Activated CD8-positive, alpha-beta memory T cell treated with anti-CD3 and anti-CD28 coated beads, Interleukin-2, amount 50 U/mL, for 24 hours (primary cell): Measurements from ENCODE around the gene UNC45B.
"Not testable (repeated sequence)": the region's sequence is repeated elsewhere in the genome, so short reads cannot be mapped to it uniquely, and the experiment has no call there.

Experiments used
- DNase-seq: peaks from one replicate; pipeline ENCODE4 v3.0.0-alpha.2; 2020; ENCODE audit errors: extremely low read depth

The UNC45B gene

DNA sequence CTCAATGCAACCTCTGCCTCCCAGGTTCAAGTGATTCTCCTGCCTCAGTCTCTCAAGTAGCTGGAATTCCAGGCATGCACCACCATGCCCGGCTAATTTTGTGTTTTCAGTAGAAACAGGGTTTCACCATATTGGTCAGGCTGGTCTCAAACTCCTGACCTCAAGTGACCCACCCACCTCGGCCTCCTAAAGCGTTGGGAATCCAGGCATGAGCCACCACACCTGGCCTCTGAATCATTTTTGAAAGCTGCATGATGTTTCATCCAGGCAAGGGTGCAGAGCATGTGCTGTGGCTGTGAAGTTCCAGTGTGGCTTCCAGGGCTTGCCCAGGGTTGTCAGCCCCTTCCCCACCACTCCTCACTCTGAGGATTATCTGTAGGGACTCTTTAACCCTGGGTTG is 24.7 kb downstream of the UNC45B start:
- not testable (repeated sequence) for DNase-seq

DNA sequence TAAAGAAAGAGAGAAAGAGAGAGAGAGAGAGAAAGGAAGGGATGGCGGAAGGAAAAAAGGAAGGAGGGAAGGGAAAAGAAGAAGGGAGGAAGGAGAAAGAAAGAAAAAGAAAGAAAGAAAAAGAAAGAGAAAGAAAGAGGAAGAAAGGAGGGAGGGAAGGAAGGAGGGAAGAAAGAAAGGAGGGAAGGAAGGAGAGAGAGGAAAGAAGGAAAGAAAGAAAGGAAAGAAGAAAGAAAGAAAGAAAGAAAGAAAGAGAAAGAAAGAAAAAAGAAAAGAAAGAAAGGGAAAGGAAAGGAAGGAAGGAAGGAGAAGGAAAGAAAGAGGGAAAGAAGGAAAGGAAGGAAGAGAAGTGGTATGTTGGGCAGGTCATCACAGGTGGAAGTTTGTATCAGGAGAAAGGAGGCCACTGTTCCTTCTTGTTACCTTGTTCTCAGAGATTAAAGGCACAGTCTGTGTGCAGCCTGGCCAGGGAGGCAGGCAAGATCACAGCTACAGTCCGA is 27.3 kb downstream of the UNC45B start:
- no peak for DNase-seq

DNA sequence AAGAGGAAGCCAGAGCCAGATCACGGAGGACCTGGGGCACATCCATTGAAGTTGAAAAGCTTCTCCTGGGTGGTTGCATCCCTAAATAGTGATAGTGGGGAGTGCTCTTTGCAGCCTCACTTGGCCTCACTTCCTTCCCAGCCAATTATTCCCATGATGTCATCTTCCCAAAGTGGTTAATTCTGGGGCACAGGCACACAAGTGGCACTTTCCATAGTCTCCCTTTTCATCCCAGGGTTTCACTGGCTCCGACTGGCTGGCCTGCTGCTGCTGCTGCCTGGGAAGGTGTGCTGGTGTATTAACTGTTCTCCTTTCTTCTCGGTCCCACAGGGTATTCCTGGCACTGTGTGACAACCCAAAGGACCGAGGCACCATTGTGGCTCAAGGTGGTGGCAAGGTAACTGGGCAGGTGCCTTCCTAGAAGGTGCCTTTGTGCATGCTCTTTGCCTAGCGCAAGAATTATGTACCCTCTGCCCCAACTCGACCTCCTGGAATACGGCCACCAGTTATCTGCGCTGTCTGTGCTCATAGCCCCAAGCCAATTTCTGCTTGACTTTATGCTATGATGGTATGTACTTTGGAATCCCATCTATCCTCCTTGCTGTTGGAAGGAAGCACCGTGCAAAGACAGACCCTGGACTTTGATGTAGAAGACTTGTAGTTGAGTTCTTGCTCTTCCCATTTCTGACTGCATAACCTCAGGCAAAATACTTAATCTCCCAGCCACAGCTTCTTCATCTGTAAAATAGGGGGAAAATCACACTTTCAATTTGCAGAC is 28.2 kb downstream of the UNC45B start:
- DNase-seq: no peak

DNA sequence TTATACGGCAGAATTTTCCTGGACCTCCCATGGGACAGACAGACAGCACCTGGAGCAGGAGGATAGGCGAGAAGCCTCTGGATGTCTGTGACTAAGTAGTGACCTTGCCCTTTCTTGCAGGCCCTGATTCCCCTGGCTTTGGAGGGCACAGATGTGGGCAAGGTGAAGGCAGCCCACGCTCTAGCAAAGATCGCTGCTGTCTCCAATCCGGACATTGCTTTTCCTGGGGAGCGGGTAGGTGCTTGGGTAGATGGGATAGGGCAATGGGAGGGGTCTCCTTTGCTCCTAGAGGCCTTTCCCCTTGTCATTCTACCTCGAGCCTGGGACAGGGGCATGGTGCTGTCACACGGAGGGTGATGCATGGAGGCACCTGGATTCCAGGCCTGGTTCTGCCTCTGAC is 29.3 kb downstream of the UNC45B start:
- no peak for DNase-seq

DNA sequence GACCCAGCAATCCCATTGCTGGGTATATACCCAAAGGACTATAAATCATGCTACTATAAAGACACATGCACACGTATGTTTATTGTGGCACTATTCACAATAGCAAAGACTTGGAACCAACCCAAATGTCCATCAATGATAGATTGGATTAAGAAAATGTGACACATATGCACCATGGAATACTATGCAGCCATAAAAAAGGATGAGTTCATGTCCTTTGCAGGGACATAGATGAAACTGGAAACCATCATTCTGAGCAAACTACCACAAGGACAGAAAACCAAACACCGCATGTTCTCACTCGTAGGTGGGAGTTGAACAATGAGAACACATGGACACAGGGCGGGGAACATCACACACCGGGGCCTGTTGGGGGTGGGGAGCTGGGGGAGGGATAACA is 31.8 kb downstream of the UNC45B start:
- DNase-seq: not testable (repeated sequence)

DNA sequence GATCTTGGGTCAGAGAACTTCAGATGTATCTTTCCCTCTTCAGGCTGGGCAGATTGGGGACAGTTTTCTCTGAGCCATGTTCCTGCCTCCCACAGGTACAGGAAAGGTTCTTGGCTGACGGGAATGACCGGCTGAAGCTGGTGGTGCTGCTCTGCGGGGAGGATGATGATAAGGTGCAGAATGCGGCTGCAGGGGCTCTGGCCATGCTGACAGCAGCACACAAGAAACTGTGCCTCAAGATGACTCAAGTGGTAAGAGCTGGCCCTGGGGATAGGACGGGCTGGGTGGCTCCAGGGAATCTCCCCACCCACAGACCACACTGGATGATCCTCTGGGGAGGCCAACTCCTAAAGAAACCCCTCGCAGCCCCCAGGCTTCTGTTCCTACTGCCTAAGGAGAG is 35.7 kb downstream of the UNC45B start:
- no peak for DNase-seq

DNA sequence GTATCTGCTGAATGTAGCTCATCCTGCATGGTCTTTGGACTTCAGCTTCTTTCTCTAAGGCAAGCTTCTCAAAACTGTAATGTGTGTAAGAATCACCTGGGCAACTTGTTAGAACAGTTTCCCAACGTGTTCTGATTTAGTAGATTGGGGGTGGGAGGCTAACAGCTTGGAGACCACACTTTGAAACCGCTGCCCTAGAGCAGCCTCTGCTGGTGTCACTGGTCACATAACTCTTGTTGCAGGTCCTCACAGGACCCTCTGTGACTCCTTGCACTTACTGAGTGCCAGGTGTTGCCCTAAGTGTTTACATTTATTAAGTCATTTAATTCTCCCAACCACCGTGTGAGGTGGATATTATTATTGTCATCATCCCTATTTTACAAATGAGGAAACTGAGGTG is 36.7 kb downstream of the UNC45B start:
- DNase-seq: no peak

DNA sequence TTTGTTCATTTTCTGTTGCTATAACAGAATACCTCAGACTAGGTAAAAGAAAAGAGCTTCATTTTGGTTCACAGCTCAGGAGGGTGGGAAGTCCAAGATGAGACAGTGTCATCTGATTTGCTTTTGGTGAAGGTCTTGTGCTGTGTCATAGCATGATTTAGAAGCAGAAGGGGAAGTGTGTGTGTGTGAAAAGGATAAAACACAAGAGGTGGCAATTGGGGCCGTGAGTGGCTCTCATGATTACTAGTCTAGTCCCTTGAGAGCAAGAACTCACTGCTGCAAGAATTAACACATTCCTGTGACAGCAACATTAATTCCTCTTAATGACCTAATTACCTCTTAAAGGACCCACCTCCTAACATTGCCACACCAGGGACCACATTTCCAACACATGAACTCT is 38.2 kb downstream of the UNC45B start:
- DNase-seq: no peak

DNA sequence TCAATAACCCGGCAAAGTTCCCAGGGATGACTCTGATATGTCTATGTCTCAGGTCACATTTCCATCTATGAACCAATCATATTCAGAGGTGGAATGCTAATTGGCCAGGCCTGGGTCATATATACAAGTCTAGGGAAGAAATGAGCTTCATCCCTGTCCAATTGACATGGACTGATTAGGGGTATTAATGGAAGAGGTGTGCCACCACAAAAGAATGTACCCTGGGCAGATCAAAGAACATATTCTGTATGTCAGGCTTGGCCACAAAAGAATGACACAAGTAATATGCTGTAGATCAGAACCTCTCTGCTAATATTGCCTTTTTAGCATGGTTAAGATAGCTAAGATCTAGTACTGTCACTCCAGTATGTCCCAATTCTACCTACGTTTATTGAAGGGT is 39.9 kb downstream of the UNC45B start:
- no peak for DNase-seq

DNA sequence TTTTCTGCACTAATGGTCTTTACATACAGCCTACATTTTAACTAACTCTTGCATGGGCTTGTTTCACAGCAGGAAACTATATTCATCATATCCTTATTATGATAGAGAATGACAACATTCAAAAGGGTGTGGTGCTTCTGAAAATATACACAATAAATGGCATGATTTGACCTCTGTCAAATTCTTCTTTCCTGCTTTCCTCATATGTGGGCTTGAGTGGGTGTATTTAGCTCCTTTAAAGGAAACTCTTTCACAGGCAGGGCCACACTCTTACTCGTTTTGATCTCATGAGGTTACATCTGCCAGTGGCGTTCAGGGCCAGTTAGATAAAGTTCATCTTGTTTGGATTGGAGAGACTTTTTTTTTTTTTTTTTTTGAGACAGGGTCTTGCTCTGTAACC is 40.5 kb downstream of the UNC45B start:
- DNase-seq: no peak

DNA sequence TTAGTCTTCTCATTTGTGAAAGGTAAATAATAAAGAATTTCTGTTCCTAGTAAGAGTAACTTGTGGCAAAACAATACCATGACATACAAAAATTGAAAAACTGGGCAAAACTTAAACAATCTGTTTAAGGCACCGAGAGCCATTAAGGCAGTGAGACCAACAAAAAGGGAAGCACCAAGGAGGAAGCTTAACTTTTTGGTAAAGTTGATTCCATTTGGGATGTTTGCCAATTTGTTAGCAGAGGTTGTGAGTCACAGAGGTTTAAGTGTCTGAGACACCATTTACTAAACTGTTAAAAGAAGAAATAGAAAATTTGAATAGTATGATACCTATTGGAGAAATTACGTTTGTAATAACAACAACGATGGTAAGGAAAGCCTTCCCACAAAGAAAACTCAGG is 41.7 kb downstream of the UNC45B start:
- no peak for DNase-seq

DNA sequence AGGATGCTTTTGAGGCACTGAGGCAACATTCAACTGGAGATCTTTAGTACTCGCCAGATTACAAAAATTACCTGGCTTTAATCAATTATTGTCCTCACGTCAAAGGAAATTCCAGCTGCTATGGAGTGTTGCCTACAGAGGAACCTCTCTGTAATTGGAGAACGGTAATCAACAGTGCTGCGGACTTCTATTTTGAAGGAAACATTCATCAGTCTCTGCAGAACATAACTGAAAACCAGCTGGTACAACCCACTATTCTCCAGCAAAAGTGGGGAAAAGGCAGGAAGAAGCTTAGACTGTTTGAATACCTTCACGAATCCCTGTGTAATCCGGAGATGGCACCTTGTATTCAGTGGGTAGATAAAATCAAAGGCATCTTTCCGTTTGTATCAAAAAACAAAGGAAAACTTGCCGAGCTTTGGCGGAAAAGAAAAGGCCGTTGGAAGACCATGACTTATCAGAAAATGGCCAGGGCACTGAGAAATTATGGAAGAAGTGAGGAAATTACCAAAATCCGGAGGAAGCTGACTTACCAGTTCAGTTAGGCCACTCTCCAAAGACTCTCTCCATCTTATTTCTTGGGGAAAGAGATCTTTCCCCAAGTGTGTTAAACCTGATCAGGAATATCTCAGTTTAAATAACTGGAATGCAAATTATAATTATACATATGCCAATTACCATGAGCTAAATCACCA is 43.5 kb downstream of the UNC45B start:
- DNase-seq: no peak

DNA sequence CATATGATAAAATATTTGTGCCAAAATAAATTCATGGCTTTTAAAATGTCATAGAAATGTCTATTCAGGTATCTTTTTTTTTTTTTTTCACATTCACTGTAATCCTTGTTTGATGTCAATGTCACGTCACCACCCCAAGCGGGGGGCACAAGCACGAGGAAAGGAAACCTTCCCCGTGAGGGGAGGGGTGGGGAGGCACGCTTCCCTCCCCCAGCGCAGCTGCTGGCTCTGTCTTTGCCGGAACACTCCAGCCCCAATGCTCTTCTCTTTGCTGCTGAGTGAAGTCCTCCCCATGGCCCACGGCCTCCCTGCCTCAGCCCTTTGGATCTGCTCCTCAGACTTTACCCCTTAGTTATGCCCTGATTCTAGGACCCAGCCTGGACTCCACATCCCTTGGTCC is 45.1 kb downstream of the UNC45B start:
- no peak for DNase-seq

DNA sequence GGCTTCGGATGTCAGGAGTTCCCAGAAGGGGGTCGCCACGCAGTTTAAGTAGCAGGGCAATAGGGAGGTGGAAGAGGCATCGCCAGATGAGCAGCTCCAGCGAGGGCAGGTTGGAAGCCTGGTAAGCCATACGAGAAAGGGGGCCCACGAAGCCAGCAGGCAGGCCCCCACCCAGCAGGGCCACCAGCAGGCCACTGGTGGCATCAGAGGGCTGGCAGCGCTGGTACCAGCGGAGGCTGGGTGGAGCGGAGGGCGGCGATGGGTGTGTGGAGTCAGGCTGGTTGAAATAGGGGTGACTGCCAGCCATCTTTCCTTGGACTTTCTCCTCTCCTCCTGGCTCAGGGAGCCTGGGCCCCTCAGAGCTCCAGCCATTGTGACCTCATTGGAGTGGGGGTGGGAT is 46.4 kb downstream of the UNC45B start, which contains the start of gene SLC35G3:
Gene SLC35G3 (minus strand): TSS at position 393 of the 400 bp plus-strand sequence. CDS start 86 bp downstream, at position 307.
- DNase-seq: not testable (repeated sequence)

DNA sequence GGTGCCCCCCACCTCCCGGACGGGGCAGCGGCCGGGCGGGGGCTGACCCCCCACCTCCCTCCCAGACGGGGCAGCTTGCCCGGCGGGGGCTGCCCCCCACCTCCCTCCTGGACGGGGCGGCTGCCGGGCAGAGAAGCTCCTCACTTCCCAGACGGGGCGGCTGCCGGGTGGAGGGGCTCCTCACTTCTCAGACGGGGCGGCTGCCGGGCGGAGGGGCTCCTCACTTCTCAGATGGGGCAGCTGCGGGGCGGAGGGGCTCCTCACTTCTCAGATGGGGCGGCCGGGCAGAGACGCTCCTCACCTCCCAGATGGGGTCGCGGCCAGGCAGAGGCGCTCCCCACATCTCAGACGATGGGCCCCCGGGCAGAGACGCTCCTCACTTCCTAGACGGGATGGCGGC is 47.4 kb downstream of the UNC45B start:
- DNase-seq: not testable (repeated sequence)

DNA sequence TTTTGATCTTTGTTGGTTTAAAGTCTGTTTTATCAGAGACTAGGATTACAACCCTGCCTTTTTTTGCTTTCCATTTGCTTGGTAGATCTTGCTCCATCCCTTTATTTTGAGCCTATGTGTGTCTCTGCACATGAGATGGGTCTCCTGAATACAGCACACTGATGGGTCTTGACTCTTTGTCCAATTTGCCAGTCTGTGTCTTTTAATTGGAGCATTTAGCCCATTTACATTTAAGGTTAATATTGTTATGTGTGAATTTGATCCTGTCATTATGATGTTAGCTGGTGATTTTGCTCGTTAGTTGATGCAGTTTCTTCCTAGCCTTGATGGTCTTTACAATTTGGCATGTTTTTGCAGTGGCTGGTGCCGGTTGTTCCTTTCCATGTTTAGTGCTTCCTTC is 55.0 kb downstream of the UNC45B start:
- not testable (repeated sequence) for DNase-seq

DNA sequence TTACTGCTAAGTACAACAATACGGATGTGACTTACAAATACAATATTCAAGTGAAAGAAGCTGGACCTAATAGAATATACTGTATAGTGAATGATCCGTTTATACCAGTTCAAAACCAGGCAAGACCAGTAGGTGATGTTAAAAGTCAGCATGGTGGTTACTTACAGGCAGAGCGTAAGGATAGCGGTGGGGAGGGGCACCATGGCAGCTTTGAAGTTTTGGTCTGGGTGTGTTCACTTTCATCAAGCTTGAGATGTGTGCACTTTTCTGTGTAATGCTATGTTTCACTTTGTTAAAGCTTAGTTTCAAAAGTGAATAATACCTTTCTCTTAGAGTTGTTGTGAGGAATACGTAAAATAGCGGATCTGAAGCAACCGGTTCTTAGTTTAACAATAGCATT is 63.1 kb downstream of the UNC45B start:
- DNase-seq: no peak

DNA sequence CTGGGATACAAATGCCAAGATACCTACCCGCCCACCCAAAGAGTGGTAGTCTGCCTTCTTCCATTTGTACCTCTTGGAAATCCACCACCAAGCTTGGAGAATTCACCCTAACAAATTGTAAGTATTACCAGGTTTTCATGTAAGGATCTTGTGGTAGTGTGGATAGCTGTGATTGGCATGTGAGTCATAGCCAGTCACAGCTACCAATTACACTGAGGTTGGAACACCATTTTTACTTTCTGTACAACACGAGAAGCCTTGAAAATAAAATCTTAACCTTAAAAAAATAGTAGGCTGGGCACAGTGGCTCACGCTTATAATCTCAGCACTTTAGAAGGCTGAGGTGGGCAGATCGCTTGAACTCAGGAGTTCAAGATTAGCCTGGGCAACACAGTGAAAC is 65.1 kb downstream of the UNC45B start:
- DNase-seq: no peak

DNA sequence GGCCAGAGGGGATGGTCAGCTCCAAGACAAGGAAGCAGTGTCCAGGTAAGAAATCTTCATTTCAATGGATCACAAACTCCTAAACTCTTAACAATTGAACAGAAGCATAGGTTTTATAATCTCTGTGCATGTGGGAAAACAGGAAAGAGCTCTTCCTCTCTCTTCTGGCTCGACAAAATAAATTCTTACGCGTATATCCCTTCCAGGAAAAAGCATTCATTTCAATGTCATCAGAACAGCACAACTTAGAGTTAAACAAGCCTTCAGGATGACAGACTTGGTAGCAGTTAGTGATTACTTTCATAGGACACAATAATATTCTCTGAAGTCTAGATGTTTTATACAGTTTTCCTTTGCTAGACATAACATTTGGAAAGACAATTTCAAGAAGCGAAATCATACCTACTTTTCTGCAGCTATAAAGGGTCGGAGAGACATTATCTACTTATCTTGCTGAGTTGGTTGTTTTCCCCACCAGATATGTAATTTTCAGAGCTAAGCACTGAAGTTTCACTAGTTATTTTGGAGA is 65.9 kb downstream of the UNC45B start:
- DNase-seq: no peak

DNA sequence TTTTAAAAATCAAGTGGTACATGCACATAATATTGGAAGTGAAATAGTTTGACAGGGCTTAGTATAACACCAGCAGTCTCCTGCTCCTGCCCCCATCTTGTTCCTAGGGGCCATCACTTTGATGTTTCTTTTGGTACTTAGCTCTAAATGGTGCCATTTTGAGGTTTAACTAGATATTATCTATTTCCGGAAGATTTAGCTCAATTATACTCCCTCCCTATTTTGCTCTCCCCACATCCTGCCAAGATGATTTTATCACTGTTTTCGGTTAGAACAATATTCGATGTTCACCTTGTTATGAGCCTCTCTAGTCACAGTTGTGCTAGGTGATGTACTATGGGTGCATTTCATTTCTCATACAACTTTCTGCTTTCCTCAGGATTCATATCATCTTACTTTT is 66.6 kb downstream of the UNC45B start:
- DNase-seq: no peak

DNA sequence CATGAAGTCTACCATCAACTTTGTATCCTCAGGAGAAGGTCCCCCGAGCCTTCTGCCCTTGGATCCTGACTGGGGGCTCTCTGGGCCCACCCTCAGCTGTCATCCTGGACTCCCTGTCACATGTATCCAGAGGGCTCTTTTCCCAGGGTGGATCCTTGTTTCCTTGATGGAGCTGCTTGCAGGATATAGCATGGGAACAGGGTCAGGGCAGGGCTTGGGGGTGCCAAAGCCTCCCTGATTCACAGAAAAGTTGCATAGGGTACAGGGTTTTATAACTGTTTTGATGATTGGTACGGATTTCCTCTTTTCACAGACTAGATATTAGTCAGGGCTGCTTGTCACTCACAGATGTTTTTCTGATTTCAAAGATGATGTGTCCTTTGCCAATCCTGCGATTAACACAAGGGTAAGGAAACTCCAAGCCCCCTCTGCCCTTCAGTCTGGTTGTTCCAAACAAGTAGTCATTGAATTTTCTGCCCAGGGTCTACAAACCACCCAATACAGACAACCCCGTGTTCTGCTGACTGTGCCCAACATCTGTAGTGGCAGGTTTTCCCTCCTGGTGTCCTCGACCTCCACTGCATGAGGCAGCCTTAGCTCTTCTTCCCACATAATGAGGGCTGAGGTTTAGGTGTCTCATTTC is 67.1 kb downstream of the UNC45B start:
- DNase-seq: no peak

DNA sequence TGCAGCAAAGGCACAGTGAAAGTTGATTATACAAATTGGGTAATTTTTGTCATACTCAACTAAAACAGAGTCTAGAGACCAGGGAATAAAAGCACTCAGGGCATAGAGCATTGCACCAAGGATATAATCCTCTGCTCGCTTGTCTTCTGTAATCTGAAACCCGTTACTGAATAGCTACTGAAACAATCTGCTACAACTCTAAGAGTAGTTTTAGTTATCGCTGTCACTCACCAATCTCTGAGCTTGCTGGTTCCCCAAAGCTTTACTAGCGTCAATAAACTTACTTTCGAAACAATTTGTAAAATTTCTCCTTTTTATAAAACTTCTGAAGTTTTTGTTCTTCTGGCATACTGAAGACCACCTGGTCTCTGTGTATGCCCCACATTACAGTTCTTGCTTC is 69.5 kb downstream of the UNC45B start:
- DNase-seq: no peak
